Measurements from ENCODE around the gene CLRN1.

GRCh38 chr3:150956376-150956775, 16.2 kb downstream of the CLRN1 start:
- TF ChIP-seq GATA2 (IDR thresholded peaks at IDR 0.05; ENCODE audit: low read depth, low read length) (no peak), GATA3 (IDR thresholded peaks at IDR 0.05; ENCODE audit: low read depth, low read length) (no peak)

Data from SH-SY5Y (cell line).